Suprapubic skin (tissue), 4 donors: ENCODE results near the gene FLYWCH2. TPM values are rescaled to one million over a fixed set of nuclear protein-coding genes. Genes with fewer than 3 reads are reported as not detected.
A peak's percentile ranks its signal among the peaks of the same experiment; 100 is the strongest.

Source experiments
- DNase-seq, 2 donors: peaks; one replicate each; pipeline ENCODE4 v3.0.0-alpha.2; 2019; ENCODE audit warnings: low spot score in 2 of 2
- H3K27ac ChIP-seq: fragments of 200-600 bp; sonication (generic); one replicate; pipeline ENCODE4 v1.5.1; 2019
- H3K27me3 ChIP-seq: fragments of 200-600 bp; sonication (generic); one replicate; pipeline ENCODE4 v1.5.1; 2019
- H3K36me3 ChIP-seq: fragments of 200-600 bp; sonication (generic); one replicate; pipeline ENCODE4 v1.5.1; 2019
- H3K4me1 ChIP-seq: fragments of 200-600 bp; sonication (generic); one replicate; pipeline ENCODE4 v1.5.1; 2019
- H3K4me3 ChIP-seq: fragments of 200-600 bp; sonication (generic); one replicate; pipeline ENCODE4 v1.5.1; 2019; ENCODE audit warnings: mild to moderate bottlenecking
- H3K9me3 ChIP-seq: fragments of 200-600 bp; sonication (generic); one replicate; pipeline ENCODE4 v1.5.1; 2019
- EP300 ChIP-seq: sonication (generic); formaldehyde crosslinking; IDR thresholded peaks from one replicate; pipeline ENCODE4 v1.6.1; 2017; ENCODE audit warnings: antibody characterized with exemption
- POLR2A ChIP-seq, 2 donors: fragments of 450-650 bp; IDR thresholded peaks; one replicate each; pipeline ENCODE4 v1.6.1; 2017; ENCODE audit warnings: antibody characterized with exemption in 2 of 2, mild to moderate bottlenecking in 2 of 2, moderate library complexity in 2 of 2
- POLR2AphosphoS5 ChIP-seq, 3 donors: sonication (generic); formaldehyde crosslinking; IDR thresholded peaks; one replicate each; pipeline ENCODE4 v1.6.1; 2017; ENCODE audit warnings: antibody characterized with exemption in 3 of 3
- WGBS: methylation state at CpG from one replicate; pipeline ENCODE4 v1.1.5; 2018; 5-methylcytosine and 5-hydroxymethylcytosine counted together
- total RNA-seq, 4 donors: library from RNA; depleted of rRNA; stranded (reverse); fragments of >200 nt; gene quantifications; one replicate each; pipeline ENCODE4 v1.1.0, GENCODE V29; 2016
- TF ChIP-seq, protein P1 (sequence below), 2 donors: fragments of 200-600 bp in 1 of 2; fragments of 450-650 bp in 1 of 2; sonication (generic) in 1 of 2; IDR thresholded peaks; one replicate each; pipeline ENCODE4 v1.5.1; 2016 to 2019; ENCODE audit warnings: antibody characterized with exemption in 2 of 2, mild to moderate bottlenecking in 1 of 2, moderate library complexity in 1 of 2

FLYWCH2 gene
- total RNA-seq, 4 donors from 2014 or later, result 31.5 to 42.1 (median 34.7) TPM

DNA sequence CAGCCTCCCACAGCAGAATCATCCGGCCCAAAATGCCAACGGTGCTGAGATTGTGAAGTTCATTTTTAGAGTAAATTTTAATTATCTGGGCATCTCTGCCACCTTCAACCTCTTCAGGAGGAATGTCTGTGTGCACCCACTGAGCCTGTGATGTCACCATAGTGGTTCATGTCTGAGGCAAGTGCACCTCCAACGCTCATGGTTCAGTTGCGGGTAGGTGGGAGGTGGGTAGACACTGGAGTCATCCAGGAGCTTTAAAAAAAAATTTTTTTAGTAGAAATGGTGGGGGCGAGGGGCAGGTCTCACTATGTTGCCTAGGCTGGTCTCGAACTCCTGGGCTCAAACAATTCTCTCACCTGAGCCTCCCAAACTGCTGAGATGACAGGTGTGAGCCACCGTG, 30.6 kb downstream of the FLYWCH2 start:
- DNase-seq, result no peak
- TF ChIP-seq POLR2AphosphoS5 (IDR thresholded peaks at IDR 0.05), result no peak
- no peak for TF ChIP-seq POLR2A (IDR thresholded peaks at IDR 0.05)
- TF ChIP-seq EP300, result no peak
- TF ChIP-seq, protein P1, sequence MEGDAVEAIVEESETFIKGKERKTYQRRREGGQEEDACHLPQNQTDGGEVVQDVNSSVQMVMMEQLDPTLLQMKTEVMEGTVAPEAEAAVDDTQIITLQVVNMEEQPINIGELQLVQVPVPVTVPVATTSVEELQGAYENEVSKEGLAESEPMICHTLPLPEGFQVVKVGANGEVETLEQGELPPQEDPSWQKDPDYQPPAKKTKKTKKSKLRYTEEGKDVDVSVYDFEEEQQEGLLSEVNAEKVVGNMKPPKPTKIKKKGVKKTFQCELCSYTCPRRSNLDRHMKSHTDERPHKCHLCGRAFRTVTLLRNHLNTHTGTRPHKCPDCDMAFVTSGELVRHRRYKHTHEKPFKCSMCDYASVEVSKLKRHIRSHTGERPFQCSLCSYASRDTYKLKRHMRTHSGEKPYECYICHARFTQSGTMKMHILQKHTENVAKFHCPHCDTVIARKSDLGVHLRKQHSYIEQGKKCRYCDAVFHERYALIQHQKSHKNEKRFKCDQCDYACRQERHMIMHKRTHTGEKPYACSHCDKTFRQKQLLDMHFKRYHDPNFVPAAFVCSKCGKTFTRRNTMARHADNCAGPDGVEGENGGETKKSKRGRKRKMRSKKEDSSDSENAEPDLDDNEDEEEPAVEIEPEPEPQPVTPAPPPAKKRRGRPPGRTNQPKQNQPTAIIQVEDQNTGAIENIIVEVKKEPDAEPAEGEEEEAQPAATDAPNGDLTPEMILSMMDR (IDR thresholded peaks at IDR 0.05), result no peak
- Histone ChIP-seq H3K27me3 (no peaks in the 10 kb centered on the region), H3K36me3 (peaks cover 10% of the 10 kb centered on the region), H3K27ac (no peak overlapping the region), H3K4me1 (peaks cover 35% of the 10 kb centered on the region), H3K4me3 (no peak overlapping the region), H3K9me3 (no peaks in the 10 kb centered on the region)
- WGBS, result 76% methylated on average over 6 of the region's 7 CpGs

DNA sequence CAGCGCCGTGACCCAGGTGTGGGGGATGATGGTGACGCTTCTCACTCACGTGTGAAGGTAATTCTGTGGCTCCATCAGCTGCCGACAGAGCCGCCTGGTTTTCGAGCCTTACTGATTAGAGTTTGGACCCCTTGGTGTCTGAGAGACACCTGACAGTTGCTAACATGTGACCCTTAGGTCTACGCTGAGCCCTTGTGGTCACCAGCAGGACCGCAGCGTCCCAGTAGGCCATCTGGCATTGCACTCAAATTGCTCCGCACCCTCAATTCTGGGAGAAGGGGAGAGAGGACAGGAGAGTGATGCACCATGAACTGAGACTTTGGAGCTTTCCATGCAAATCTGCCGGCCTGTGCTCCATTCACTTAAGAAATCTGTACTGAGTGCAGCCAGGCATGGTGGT, 31.2 kb downstream of the FLYWCH2 start:
- no peak overlapping the region for H3K4me3 ChIP-seq
- TF ChIP-seq, protein P1 (IDR thresholded peaks at IDR 0.05), result no peak
- TF ChIP-seq POLR2AphosphoS5 (IDR thresholded peaks at IDR 0.05) (no peak), POLR2A (IDR thresholded peaks at IDR 0.05) (no peak), EP300 (no peak)
- peaks cover 10% of the 10 kb centered on the region for H3K36me3 ChIP-seq
- no peak for DNase-seq
- H3K9me3 ChIP-seq, result no peaks in the 10 kb centered on the region
- no peak overlapping the region for H3K27ac ChIP-seq
- H3K4me1 ChIP-seq, result peaks cover 37% of the 10 kb centered on the region
- no peaks in the 10 kb centered on the region for H3K27me3 ChIP-seq
- 91% methylated on average over 12 of the region's 12 CpGs for WGBS

DNA sequence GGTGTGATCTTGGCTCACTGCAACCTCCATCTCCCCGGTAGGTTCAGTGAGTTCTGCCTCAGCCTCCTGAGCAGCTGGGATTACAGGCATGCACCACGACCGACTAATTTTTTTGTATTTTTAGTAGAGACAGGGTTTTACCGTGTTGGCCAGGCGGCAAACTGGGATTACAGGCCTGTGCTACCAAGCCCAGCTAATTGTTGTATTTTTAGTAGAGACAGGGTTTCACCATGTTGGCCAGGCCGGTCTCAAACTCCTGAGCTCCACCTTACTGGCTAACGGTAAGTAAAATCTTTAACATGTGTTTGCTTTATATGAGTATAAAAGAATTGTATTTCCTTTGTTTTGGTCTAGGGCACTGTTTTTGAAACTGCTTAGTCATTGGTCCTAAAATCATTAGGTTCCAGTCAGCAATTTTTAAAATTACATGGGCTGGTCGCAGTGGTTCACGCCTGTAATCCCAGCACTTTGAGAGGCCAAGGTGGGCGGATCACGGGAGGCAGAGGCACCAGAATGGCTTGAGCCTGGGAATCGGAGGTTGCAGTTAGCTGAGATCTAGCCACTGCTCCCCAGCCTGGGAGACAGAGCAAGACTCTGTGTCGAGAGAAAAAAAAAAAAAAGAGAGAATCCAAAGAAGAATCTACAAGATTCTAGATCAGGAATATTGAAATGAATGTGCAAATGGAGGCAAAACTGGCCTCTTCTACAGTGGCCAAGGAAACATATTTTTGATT, 32.3 kb downstream of the FLYWCH2 start:
- Histone ChIP-seq H3K4me3 (no peak overlapping the region), H3K27me3 (no peaks in the 10 kb centered on the region), H3K27ac (peak overlapping the region; percentile 42), H3K36me3 (peaks cover 10% of the 10 kb centered on the region), H3K4me1 (peaks cover 45% of the 10 kb centered on the region), H3K9me3 (no peaks in the 10 kb centered on the region)
- DNase-seq, result no peak
- WGBS, result 62% methylated on average over 13 of the region's 13 CpGs
- TF ChIP-seq, protein P1 (IDR thresholded peaks at IDR 0.05), result no peak
- TF ChIP-seq POLR2A (IDR thresholded peaks at IDR 0.05) (no peak), POLR2AphosphoS5 (IDR thresholded peaks at IDR 0.05) (no peak), EP300 (no peak)

DNA sequence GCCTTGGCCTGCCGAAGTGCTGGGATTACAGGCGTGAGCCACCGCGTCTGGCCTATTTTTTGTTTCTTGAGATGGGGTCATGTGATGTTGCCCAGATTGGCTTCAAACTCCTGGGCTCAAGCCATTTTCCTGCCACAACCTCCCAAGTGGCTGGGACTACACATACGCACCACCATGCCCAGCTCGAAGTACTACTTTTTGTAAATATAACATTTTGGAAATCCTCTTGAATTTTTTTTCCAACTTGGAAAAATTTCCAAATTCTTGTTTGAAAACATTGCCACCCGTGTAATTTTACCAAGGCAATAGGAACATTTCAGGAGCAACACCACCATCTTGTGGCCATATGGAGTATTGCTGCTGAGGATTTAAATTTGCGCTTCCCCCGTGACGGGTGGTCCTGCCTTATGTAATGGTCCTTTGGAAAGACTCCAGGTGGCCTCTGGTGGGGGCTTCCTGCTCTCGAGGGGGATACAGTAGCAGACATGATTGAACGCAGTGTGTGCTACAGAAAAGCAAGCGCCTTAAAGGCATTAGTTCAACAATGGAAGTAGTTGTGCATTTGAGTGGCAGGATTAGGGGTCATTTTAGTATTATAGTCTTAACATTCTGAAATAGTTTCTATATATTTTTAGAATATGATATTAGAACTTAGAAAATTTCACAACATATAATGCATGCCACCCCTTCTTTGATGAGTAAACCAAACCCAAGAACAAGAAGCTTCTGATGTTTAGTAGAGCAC, 36.7 kb downstream of the FLYWCH2 start:
- Histone ChIP-seq H3K9me3 (no peaks in the 10 kb centered on the region), H3K36me3 (peaks cover 7% of the 10 kb centered on the region), H3K4me3 (no peak overlapping the region), H3K4me1 (peaks cover 22% of the 10 kb centered on the region), H3K27me3 (no peaks in the 10 kb centered on the region), H3K27ac (peak overlapping the region; percentile 17)
- WGBS, result 11% methylated on average over 13 of the region's 13 CpGs
- DNase-seq, result no peak
- TF ChIP-seq, protein P1 (IDR thresholded peaks at IDR 0.05), result peak; percentile 83 to 99
- TF ChIP-seq EP300, result no peak

DNA sequence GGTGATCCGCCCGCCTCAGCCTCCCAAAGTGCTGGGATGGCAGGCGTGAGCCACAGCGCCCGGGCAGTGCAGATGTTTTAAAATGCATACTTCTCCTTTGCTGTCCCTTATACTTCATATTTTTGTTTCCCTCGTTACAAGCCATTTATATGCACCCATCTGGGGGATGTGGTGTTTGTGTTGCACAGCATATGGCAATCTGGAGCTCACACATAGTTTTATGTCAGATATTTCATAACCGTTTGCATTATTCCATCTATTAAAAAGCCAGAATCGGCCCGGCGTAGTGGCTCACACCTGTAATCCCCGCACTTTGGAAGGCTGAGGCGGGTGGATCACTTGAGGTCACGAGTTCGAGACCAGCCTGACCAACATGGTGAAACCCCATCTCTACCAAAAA, 40.5 kb downstream of the FLYWCH2 start:
- Histone ChIP-seq H3K27me3 (no peaks in the 10 kb centered on the region), H3K27ac (no peak overlapping the region), H3K4me3 (no peak overlapping the region), H3K4me1 (peaks cover 28% of the 10 kb centered on the region), H3K9me3 (no peaks in the 10 kb centered on the region), H3K36me3 (peaks cover 7% of the 10 kb centered on the region)
- DNase-seq, result no peak
- WGBS, result 94% methylated on average over 14 of the region's 14 CpGs
- no peak for TF ChIP-seq POLR2A (IDR thresholded peaks at IDR 0.05)
- TF ChIP-seq, protein P1 (IDR thresholded peaks at IDR 0.05), result no peak
- no peak for TF ChIP-seq POLR2AphosphoS5 (IDR thresholded peaks at IDR 0.05)
